ENCODE data around the gene DDX3Y.

GRCh38 chrY:12898604-12899003 lies 6.1 kb upstream of the DDX3Y start:
- TF ChIP-seq EZH2 (IDR thresholded peaks at IDR 0.05; ENCODE audit: borderline replicate concordance, low read length), result no peak
- no peak for TF ChIP-seq CTCF (IDR thresholded peaks at IDR 0.05; ENCODE audit: low read length)

All from OCI-LY1 (cell line).